B cell (primary cell): ENCODE results near the gene TNFAIP8L3.

ENCODE experiments used
- CTCF ChIP-seq: fragments of 200-600 bp; IDR thresholded peaks from one replicate; pipeline ENCODE4 v1.8.0; 2022; ENCODE audit warnings: antibody characterized with exemption, mild to moderate bottlenecking
- EZH2 ChIP-seq: IDR thresholded peaks from 2 replicates; pipeline ENCODE4 v1.6.1; 2012; ENCODE audit warnings: borderline replicate concordance, low read depth, mild to moderate bottlenecking, moderate library complexity, low read length; ENCODE audit not compliant: insufficient read depth, poor library complexity, severe bottlenecking

- TF ChIP-seq CTCF: no peak
- no peak for TF ChIP-seq EZH2
Measured at GRCh38 chr15:51119120-51119519, 24.4 kb upstream of the TNFAIP8L3 start.
